Activated naive CD8-positive, alpha-beta T cell treated with anti-CD3 and anti-CD28 coated beads, Interleukin-2, amount 50 U/mL, for 16 hours (primary cell): ENCODE results near the gene ARHGAP26.
"Not testable (repeated sequence)": the region's sequence is repeated elsewhere in the genome, so short reads cannot be mapped to it uniquely, and the experiment has no call there.

Source experiments
- DNase-seq: peaks from one replicate; pipeline ENCODE4 v3.0.0-alpha.2; 2020; ENCODE audit warnings: low read depth, low spot score

Gene ARHGAP26

DNA sequence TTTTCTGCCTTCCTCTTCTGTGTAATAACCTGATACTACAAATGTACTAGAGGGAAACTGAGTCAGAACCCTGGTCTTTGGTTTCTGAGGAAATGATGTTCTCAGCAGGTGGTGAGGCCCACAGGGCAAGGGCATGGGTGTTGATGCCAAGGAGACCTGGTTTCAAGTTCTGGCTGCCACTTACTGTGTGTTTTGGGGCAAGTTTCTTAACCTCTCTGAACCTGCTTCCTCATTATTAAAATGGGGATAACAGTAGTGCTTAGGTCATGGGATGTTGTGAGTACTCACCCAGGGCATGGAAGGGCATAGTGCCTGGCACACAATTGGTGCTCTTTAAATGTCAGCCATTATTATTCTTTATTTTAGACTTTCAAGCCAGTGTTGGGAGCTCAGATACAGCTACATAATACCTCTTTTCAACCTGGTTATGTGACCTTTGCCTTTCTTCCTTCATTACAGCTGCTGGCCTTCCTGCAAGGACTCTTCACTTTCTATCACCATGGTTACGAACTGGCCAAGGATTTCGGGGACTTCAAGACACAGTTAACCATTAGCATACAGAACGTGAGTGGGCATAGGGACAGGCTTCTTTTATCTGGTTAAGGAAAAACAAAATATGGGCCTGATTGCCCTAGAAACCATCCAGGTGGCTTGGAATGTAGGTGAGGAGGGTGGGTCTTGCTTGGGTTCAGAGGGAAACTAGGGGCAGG is 131.5 kb downstream of the ARHGAP26 start:
- DNase-seq: no peak

DNA sequence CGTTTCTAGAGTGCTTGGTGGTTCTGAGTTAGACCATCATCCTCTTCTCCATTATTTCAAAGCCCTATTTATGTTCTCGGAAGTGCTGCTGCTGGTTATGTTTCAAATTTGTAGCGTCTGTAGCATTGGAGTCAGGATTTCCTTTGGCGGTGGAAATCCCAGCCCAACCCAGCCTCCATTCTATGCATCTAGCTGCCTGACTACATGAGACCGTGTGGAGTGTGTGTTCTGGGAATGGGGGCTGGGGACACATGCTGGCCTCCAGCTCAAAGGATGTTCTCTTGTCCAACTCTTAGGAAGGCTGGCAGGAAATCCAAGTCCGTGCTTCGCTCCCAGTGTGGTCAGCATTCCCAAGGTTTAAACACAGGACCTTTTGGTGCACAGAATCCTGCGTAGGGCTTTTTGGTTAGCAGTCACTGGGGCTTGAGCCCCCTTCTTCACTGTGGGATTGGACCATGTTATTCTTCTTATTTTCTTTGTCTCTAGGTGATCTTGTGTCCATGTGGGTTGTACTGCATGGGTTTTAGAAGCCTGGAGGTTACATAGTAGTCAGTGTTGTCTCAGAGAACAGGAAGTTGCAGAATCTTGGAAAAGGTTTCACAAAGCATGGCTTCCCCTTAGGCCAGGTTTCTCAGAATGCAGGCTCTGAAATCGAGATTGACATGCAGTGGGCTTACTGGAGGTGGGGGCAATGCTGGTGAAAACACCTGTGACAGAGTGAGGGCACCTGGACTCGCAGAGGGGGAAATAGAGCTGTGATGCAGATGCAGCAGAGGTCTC is 132.2 kb downstream of the ARHGAP26 start:
- DNase-seq: no peak

DNA sequence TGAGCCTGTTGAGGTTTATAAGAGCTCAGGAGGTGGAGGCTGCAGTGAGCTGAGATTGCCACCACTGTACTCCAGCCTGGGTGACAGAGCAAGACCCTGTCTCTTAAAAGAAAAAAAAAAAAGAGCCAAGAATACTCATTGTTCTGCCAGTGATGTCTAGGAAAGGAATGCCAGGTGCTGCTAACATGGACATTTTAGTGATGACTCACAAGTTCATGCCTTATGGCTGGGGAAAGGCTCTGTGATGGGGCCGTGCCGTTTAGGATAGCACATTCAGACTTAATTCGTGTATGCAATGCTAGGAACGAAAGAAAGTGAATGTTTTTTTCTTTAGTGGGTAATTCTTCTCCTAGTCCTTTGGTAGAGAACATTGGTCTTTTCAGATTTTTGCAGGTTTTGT is 134.2 kb downstream of the ARHGAP26 start:
- DNase-seq: no peak

DNA sequence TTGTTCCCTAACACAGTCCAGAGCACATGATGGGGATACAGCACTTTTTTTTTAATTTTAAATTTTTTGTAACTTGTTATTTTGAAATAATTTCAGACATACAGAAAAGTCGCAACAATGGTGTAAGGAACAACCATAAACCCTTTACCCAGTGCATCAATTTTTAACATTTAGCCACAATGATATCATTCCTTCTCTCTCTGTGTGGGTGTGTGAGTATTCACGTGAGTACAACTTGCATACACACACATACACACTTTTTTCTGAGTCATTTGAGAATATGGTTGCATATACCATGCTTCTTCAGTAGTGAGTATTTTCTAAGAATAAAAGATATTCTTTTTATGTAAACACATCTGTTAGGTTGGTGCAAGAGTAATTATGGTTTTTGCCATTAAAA is 135.2 kb downstream of the ARHGAP26 start:
- DNase-seq: no peak

DNA sequence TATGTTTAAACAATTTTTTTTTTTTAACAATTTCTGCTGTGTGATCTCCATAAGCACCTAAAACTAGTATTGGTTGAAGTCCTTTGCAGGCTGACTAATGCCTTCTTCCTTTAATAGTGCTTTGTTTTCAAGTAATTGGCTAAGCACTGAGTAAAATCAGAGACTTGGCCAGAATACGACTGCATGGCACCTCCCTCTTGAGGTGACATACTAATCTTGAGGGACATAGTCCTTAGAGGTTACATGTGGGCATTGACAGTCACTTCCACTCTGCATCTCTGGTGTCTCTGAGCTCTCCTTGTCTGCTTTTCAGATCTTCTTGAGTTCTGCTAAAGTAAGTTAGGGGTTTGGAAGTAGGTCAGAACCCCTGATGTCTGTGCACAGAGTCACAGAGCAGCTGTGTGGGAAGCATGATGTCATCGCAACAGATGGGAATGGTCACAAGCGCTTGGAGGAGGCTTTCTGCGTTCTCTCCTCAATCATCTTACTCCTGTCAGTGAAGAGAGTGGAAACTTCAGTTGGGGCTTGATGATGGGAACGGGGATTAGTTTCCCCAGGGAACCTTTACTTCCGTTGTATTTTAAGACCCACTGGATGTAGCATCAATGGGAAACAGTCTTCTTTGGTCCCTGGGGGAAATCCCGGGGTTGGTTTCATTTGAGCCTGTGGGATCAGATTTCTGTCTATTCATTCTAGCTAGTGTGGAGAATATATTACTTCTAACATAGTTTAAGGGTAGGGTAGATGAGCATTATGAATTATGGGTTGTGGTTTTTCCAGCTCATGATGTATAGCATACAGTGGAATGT is 136.9 kb downstream of the ARHGAP26 start:
- DNase-seq: no peak

DNA sequence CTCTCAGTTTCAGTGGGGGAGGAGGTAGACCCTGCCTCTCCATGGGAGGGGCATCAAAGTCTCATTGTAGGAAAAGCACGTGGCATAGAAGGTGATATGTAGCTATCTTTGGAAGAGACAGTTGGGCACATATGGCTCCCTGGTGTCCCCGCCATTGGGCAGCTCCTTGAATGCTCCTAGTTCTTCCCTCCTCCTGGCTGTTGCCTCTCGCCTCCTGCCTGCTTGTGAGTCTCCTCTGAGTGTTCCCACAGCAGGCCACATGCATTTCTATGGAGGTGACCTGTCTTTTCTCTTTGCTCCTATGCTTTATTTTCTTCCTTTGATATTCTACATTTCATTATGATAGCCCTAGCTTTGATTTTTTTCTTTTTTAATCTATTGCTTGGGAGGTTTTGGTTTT is 138.5 kb downstream of the ARHGAP26 start:
- DNase-seq: no peak

DNA sequence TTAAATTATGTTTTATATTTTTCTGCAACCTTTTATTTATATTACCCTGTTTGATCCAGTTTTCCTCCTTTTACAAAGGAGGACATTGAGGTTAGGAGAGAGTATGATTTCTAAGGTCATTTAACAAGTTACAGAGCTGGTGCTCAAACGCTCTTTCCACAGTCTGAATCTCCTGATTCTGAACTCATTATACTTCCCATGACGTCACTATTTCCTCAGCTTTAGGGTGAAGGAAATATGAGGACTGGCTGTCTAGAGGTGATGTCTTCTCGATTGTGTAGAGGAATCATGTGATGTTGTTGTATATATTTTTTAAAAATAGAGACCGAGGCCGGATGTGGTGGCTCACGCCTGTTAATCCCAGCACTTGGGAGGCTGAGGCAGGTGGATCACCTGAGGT is 140.0 kb downstream of the ARHGAP26 start:
- no peak for DNase-seq

DNA sequence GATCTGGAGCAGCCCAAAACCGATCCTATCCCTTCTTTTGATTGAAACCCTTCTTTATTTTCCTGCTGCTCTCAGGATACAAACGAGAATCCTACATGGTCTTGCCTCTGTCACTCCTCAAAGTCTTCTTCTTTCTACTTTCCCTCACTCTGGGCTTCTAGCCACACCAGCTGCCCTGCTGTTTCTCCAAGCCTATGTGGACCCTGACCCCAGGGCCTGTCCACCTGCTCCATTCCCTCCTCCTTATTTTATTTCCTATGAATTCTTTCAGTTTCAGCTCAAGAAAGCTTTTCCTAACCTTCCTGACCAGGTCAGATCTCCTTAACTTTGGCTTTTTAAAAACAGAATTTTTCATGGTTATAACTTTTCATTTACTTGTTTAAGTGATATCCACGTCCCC is 141.0 kb downstream of the ARHGAP26 start:
- DNase-seq: no peak

DNA sequence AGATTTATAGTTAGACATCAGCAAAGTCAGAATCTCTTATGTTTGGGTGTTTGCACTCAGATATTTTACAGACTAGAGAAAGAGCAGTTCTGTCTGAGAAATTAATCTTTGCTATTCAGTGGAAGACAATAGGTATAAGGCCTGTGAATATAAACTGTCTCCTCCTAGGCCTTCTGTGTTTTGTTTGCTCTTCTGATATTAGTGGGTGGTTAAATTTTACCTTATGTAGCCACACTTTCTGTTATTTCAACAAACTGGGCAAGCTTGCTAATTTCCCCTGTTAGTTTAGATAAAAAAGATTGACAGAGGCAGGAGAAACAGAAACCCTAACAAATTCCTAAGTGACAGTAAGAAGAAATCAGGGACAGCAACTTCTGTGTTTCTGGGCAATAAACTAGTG is 141.6 kb downstream of the ARHGAP26 start:
- no peak for DNase-seq

DNA sequence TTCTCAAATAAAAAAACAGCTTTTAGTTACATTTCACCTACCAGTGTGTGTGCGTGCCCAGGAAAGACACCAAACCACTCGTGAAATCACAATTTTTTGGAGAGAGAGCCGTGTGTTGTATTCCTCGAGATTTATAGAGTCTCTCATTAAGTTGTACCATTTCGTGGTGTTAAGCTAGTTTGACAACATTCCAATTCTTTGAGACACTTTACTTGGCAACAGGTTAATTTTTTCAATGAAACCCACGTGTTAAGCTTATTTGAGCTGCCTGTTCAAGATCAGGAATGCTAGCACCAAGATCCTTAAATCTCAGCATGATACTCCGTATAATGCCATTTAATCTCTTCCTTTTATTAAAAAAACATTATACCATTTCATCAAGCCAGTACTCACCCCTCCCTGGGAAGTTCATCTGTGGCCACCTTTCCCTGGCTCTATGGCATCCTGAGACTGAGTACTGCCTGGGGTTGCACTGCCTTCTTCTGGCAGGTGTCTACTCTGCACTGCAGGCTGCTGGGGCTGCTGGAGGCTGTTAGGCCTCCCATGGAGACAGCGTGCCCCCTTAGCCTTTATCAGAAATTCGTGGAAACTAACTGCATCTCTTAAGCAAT is 143.7 kb downstream of the ARHGAP26 start:
- DNase-seq: no peak

DNA sequence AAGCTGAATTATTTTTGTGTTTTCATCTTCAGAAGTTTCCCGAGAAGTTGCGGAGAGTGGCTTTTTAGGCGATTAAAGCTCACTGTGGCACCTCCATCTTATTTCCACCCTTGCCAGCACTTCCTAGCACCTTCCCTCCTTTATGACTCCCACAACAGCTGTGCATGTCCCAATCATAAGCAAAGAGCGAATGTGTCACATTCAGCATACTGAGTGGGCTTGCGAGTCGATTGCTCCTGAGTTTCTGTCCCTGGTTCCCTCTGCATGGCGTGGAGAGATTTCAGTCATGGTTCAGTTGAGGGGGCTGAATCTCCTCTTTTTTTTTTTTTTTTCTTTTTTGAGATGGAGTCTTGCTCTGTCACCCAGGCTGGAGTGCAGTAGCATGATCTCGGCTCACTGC is 144.9 kb downstream of the ARHGAP26 start:
- DNase-seq: no peak

DNA sequence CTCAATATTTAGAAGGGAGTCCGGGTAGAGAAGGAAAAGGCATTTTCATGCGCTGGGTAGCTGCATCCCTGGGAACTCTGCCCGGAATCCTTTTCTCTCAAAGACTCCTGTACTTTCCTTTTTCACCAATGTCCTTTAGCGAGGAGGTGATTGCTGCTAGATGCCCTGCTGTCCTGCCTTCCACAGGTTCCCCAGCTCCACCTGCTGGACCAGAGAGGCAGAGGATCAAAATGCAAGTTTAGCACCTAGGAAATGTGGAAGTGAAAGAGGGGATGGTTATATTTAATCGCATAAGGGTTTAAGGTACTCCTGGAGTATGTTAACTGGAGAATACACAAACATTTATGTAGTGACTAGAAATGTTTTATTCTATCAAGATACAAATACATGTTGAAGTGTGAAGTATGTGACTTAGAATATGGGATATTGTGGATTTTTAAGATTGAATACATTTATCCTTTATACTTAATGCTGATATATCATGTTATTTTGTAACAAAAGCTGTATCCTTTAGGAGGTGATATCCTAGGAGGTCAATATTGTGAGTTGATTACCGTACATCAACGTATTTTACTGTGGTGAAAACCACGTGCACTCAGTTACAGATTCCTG is 145.7 kb downstream of the ARHGAP26 start:
- DNase-seq: no peak

DNA sequence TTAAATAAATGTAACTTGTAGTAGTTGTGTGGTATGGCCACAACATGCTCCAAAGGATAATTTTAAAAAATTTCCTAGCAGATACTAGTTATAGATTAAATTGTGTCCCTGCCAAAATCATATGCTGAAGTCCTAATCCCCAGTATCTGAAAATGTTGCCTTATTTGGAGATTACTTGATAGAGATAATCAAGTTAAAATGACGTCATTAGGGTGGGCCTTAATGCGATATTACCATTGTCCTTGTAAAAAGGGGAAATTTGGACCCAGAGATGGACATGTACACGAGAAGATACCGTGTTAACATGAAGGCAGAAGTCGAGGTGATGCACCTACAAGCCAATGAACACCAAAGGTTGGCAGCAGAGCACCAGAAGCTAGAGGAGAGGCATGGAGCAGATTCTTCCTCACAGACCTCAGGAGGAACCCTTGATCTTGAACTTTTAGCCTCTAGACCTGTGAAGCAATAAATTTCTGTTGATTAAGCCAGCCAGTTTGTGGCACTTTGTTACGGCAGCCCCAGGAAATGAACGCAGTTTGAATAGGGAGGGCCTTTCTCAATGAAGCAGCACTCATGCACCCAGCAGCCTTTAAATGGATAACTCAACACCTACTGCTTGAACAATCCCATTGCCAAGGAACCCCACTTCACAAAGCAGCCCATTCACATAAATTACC is 148.9 kb downstream of the ARHGAP26 start:
- no peak for DNase-seq

DNA sequence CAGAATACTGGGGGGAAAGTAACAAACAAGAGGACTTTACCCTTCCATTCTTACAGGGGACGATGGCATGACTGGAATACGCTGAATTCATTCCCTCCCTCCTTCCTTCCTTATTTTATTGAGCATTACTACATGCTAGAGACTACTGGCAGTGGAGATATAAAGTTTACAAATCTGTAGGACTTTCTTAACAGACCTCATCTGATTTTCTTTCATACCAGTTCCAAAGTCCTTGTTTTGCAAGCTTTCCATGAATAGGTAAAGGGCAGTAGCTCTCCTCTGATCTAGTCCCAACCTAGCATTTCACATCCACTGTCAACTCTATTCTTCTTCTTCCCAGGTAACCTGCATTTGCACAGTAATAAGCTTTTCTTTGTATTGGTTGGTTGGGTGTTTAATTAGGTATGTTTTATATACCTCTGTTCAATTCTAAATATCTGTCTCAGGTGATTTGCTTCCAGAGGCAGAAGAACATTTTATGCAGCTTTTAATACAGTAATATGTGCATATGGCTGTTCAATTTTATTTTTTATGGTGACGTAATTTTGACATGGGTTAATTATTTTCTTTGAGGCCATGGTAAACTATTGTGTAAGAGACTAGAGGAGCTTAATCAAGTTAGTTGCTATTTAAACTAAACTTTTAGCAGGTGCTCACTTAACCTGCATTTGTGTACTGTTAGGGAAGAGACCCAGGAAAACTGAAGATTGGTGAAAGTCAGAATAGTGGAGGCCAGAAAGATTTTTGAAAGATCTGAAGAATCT is 150.9 kb downstream of the ARHGAP26 start:
- DNase-seq: no peak

DNA sequence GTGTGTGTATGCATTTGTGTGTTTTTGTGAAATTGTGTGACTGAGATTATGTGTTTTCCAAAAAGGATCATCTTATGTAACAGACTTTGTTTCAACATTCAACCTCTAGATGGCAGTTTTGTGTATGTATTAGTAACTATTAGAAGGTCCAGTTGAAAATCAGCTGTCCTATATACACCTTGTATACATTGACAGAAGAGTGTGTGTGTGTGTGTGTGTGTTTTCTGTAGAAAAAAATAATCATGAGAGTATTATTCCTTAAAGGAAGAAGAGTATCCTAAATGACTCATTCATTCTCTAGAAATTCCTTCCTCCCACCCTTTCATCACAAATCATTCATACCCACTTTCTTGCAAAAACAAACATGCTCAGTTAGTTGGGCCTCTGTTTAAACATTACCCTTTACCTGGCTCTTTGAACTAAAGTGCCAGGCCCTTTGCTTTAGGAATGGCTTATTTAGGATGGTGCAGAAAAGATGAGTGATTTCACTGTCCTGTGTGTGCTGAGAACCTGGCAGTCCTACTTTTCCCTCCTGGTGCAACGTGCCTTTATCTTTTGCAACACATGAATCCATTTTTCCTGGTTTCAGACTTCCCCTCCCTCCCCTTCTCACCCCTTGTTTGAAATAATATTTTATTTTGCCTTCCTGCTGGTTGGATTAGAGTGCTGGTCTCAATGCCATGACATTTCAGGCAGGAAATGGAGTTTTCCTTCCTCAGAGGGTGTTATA is 152.2 kb downstream of the ARHGAP26 start:
- no peak for DNase-seq

DNA sequence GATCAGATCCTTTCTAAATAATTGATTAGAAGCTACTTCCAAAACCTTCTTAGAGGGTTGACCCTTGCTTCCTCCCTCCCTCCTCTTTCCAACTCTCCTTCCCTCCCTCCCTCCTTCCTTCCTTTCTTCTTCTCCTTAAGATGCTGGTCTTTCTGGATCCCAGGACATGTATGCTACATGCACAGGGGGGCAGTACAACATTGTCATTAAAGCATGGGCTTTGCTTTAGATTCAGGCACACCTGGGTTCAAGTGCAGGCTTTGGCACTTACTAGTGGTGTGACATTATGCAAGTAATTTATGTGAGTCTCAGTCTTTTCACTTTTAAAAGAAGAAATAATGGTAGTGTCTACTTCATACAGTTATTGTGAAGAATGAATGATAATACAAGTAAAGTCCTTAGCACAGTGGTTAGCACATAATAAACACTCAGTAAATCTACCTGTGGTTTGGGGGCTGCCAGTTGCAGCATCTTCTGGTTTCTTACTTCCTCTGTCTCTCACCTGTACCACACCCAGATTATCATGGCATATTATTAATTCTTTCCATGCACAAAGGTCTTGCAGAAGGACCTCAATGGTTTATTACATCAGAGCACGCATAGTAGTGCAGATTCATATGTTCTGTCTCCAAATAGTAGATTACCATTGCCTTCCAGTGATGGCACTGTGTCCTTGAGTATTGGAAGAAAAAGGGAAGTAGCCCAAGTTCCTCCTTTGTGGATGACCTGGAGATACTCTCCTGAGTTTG is 154.1 kb downstream of the ARHGAP26 start:
- DNase-seq: no peak

DNA sequence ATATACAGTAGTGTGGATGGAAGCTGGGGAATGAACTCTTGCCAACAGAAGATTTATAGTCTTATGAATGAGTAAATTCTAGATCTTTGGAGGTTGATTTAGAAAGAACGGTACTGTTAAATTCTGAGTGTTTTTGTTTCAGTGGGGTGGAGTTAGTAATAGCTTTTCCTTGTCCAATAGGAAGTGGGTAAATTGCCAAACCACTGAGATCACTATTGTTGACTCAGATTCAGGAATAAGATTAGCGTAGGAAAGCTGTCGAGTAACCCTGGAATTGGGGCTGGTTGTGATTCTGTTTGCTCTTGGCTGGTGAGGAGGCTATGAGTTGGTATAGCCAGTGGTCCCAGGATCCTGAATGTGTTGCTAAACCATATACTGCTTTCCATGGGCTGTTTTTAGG is 155.6 kb downstream of the ARHGAP26 start:
- no peak for DNase-seq

DNA sequence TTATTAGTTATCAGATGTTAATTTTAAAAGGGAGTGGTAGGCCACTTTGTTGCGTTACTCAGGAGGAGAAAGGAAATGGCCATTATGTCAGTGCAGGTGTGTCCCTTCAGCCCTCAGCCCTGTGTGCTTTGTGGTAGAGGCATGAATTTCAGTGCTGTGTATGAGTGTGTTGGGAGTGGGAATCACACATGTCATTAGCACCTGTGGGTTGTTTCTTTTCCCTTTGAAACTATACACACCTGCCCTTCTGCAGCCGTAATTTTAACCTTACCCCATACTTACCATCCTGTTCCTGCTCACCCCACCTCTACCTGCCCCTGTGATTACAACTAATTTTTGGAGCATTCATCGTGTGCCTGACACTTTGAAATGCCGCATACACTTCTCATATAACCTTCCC is 156.4 kb downstream of the ARHGAP26 start:
- no peak for DNase-seq

DNA sequence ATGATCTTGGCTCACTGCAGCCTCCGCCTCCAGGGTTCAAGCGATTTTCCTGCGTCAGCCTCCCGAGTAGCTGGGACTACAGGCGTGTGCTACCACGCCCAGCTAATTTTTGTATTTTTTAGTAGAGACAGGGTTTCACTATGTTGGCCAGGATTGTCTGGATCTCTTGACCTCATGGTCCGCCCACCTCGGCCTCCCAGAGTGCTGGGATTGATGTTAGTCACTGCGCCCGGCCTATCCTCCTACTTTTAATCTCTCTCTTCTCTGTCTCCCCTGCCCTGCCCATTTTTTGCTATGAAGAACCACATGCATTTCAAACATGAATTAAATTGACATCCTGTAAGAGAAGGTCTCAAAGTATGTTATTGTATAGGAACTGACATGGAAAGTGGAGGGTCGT is 158.8 kb downstream of the ARHGAP26 start:
- DNase-seq: not testable (repeated sequence)
